Activated CD8-positive, alpha-beta T cell treated with anti-CD3 and anti-CD28 coated beads for 36 hours (primary cell): ENCODE data around the gene ACP6. TPM values are rescaled to one million over a fixed set of nuclear protein-coding genes. Genes with fewer than 3 reads are reported as not detected.
A peak's percentile ranks its signal among the peaks of the same experiment; 100 is the strongest.

Experiments
- ATAC-seq: fragments of 200-7000 bp; cut with Tn5 transposase; one replicate; pipeline ENCODE4 v1.10.0; 2021; ENCODE audit warnings: mild to moderate bottlenecking, moderate library complexity
- CTCF ChIA-PET: fragments of 350-600 bp; sonication (Branson Sonifier 250); formaldehyde crosslinking; loops from one replicate; lab custom pipeline; 2021; ENCODE audit warnings: antibody characterized with exemption; lab: Charles Lee
- POLR2A ChIA-PET: fragments of 350-600 bp; sonication (Branson Sonifier 250); formaldehyde crosslinking; loops from one replicate; lab custom pipeline; 2021; ENCODE audit warnings: antibody characterized with exemption; lab: Charles Lee
- DNase-seq: peaks from one replicate; pipeline ENCODE4 v3.0.0-alpha.2; 2020
- H3K27ac Mint-ChIP-seq: one replicate; pipeline ENCODE4 v1.8.0; 2021; ENCODE audit warnings: mild to moderate bottlenecking, mixed read lengths
- H3K27me3 Mint-ChIP-seq: one replicate; pipeline ENCODE4 v1.8.0; 2021; ENCODE audit warnings: mixed read lengths
- H3K36me3 Mint-ChIP-seq: one replicate; pipeline ENCODE4 v1.8.0; 2021; ENCODE audit warnings: low read depth, mixed read lengths
- H3K4me1 Mint-ChIP-seq: one replicate; pipeline ENCODE4 v1.8.0; 2021; ENCODE audit warnings: low read depth, mixed read lengths
- H3K4me3 Mint-ChIP-seq: one replicate; pipeline ENCODE4 v1.8.0; 2021; ENCODE audit warnings: mild to moderate bottlenecking, moderate library complexity, mixed read lengths
- H3K9me3 Mint-ChIP-seq: one replicate; pipeline ENCODE4 v1.8.0; 2021; ENCODE audit warnings: mixed read lengths
- CTCF ChIP-seq: fragments of 200-600 bp; IDR thresholded peaks from one replicate; pipeline ENCODE4 v1.8.0; 2022; ENCODE audit warnings: antibody characterized with exemption, mild to moderate bottlenecking
- intact Hi-C: fragments of 100-400 bp; cut with micrococcal nuclease; formaldehyde crosslinking; loops from one replicate; pipeline ENCODE4 v1.10.0; 2022
- total RNA-seq, 2 experiments: library from RNA; stranded (reverse); gene quantifications; one replicate each; pipeline ENCODE4 v1.2.3, GENCODE V29; 2021

The ACP6 gene
- total RNA-seq, 2 experiments from 2014 or later = 16.9 to 20.9 TPM

- H3K27me3 Mint-ChIP-seq = no peaks in the 10 kb centered on the region
- H3K36me3 Mint-ChIP-seq = peaks cover 9% of the 10 kb centered on the region
- H3K27ac Mint-ChIP-seq = no peak overlapping the region
- intact Hi-C loops = loop anchor here (5.0 kb wide), 2 partner anchors 53 to 248 kb away; no protein-coding TSS in a partner anchor
- H3K4me3 Mint-ChIP-seq = no peak overlapping the region
- POLR2A ChIA-PET = interaction anchor here (1.3 kb wide), 1 partner anchor 26 kb away, joined by 4 read pairs; no protein-coding TSS in a partner anchor
- CTCF ChIA-PET = no interaction called here
- ATAC-seq (no peak), DNase-seq (no peak)
- peaks cover 54% of the 10 kb centered on the region for H3K4me1 Mint-ChIP-seq
- H3K9me3 Mint-ChIP-seq = no peaks in the 10 kb centered on the region
- TF ChIP-seq CTCF = no peak
Measured at GRCh38 chr1:147643974-147644373, 26.4 kb downstream of the ACP6 start.

GRCh38 chr1:147641695-147642592 lies 28.4 kb downstream of the ACP6 start:
- TF ChIP-seq CTCF = peak; percentile 93
- Mint-ChIP-seq H3K36me3 (peaks cover 7% of the 10 kb centered on the region), H3K4me1 (peaks cover 34% of the 10 kb centered on the region), H3K27ac (no peak overlapping the region), H3K9me3 (no peaks in the 10 kb centered on the region), H3K27me3 (no peaks in the 10 kb centered on the region), H3K4me3 (no peak overlapping the region)
- DNase-seq (peak; percentile 65), ATAC-seq (peak; percentile 53)
- intact Hi-C loops = loop anchor here (5.0 kb wide), 2 partner anchors 55 to 250 kb away; no protein-coding TSS in a partner anchor
- CTCF ChIA-PET = interaction anchor here (0.7 to 1.9 kb wide), 27 partner anchors 9 to 251 kb away, joined by 3 to 11 read pairs (median 4); partner anchors contain the start of gene ACP6
- POLR2A ChIA-PET = interaction anchor here (1.6 kb wide), 1 partner anchor 9 kb away, joined by 6 read pairs; no protein-coding TSS in a partner anchor

GRCh38 chr1:147641291-147641690 lies 29.0 kb downstream of the ACP6 start:
- Mint-ChIP-seq H3K27ac (no peak overlapping the region), H3K4me1 (peaks cover 27% of the 10 kb centered on the region), H3K36me3 (peaks cover 7% of the 10 kb centered on the region), H3K9me3 (no peaks in the 10 kb centered on the region), H3K4me3 (no peak overlapping the region), H3K27me3 (no peaks in the 10 kb centered on the region)
- intact Hi-C loops = loop anchor here (5.0 kb wide), 2 partner anchors 56 to 251 kb away; no protein-coding TSS in a partner anchor
- ChIA-PET POLR2A (interaction anchor here (1.6 kb wide), 1 partner anchor 9 kb away, joined by 6 read pairs; no protein-coding TSS in a partner anchor), CTCF (interaction anchor here (0.7 to 1.9 kb wide), 23 partner anchors 8 to 251 kb away, joined by 3 to 11 read pairs (median 4); partner anchors contain the start of gene ACP6)
- no peak for DNase-seq
- no peak for ATAC-seq
- no peak for TF ChIP-seq CTCF

- Mint-ChIP-seq H3K36me3 (peaks cover 7% of the 10 kb centered on the region), H3K27me3 (no peaks in the 10 kb centered on the region), H3K4me1 (peaks cover 21% of the 10 kb centered on the region), H3K4me3 (no peak overlapping the region), H3K9me3 (no peaks in the 10 kb centered on the region), H3K27ac (no peak overlapping the region)
- intact Hi-C loops = loop anchor here (5.0 kb wide), 2 partner anchors 57 to 252 kb away; no protein-coding TSS in a partner anchor
- ATAC-seq (peak; percentile 100), DNase-seq (peak; percentile 90)
- peak; percentile 89 for TF ChIP-seq CTCF
- POLR2A ChIA-PET = interaction anchor here (1.6 kb wide), 1 partner anchor 8 kb away, joined by 6 read pairs; no protein-coding TSS in a partner anchor
- CTCF ChIA-PET = interaction anchor here (0.6 to 1.9 kb wide), 26 partner anchors 8 to 252 kb away, joined by 3 to 11 read pairs (median 4); partner anchors contain the start of gene ACP6
Measured at GRCh38 chr1:147640553-147641165, 29.7 kb downstream of the ACP6 start.
